ENCODE data around the gene NGFR.
"Not testable (repeated sequence)": the region's sequence is repeated elsewhere in the genome, so short reads cannot be mapped to it uniquely, and the experiment has no call there.

The NGFR gene

GRCh38 chr17:49548051-49548505, 53.0 kb downstream of the NGFR start:
- no peak for TF ChIP-seq CTCF (IDR thresholded peaks at IDR 0.05)
- H3K4me1 Mint-ChIP-seq, result peaks cover 61% of the 10 kb centered on the region
- H3K27me3 Mint-ChIP-seq (ENCODE audit: low read depth, poor library complexity), result peaks cover 16% of the 10 kb centered on the region
- peak overlapping the region; percentile 81 for H3K27ac Mint-ChIP-seq
- H3K36me3 Mint-ChIP-seq (ENCODE audit: low read depth), result no peaks in the 10 kb centered on the region
- H3K9me3 Mint-ChIP-seq, result peaks cover 7% of the 10 kb centered on the region
- no peak for DNase-seq
- H3K4me3 Mint-ChIP-seq, result peak overlapping the region; percentile 31

- Mint-ChIP-seq H3K4me1 (peaks cover 63% of the 10 kb centered on the region), H3K36me3 (ENCODE audit: low read depth) (no peaks in the 10 kb centered on the region), H3K4me3 (peak overlapping the region; percentile 31), H3K9me3 (peaks cover 2% of the 10 kb centered on the region), H3K27ac (peak overlapping the region; percentile 81), H3K27me3 (ENCODE audit: low read depth, poor library complexity) (peaks cover 10% of the 10 kb centered on the region)
- no peak for DNase-seq
- TF ChIP-seq CTCF (IDR thresholded peaks at IDR 0.05), result peak; percentile 28
Observed at GRCh38 chr17:49548506-49549310, 53.6 kb downstream of the NGFR start.

GRCh38 chr17:49549311-49549605, 54.2 kb downstream of the NGFR start:
- no peak for DNase-seq
- Mint-ChIP-seq H3K4me1 (peaks cover 65% of the 10 kb centered on the region), H3K36me3 (ENCODE audit: low read depth) (no peaks in the 10 kb centered on the region), H3K9me3 (no peaks in the 10 kb centered on the region), H3K4me3 (peak overlapping the region; percentile 31), H3K27me3 (ENCODE audit: low read depth, poor library complexity) (peaks cover 8% of the 10 kb centered on the region), H3K27ac (no peak overlapping the region)
- TF ChIP-seq CTCF (IDR thresholded peaks at IDR 0.05), result no peak

- peak overlapping the region; percentile 31 for H3K4me3 Mint-ChIP-seq
- no peak for DNase-seq
- H3K27ac Mint-ChIP-seq, result peak overlapping the region; percentile 19
- TF ChIP-seq CTCF (IDR thresholded peaks at IDR 0.05), result no peak
- peaks cover 9% of the 10 kb centered on the region for H3K27me3 Mint-ChIP-seq (ENCODE audit: low read depth, poor library complexity)
- no peaks in the 10 kb centered on the region for H3K9me3 Mint-ChIP-seq
- H3K4me1 Mint-ChIP-seq, result peaks cover 62% of the 10 kb centered on the region
- no peaks in the 10 kb centered on the region for H3K36me3 Mint-ChIP-seq (ENCODE audit: low read depth)
Observed at GRCh38 chr17:49549691-49550678, 54.9 kb downstream of the NGFR start.

- H3K27ac Mint-ChIP-seq; H3K4me3 Mint-ChIP-seq; H3K9me3 Mint-ChIP-seq; DNase-seq; H3K27me3 Mint-ChIP-seq (ENCODE audit: low read depth, poor library complexity); H3K36me3 Mint-ChIP-seq (ENCODE audit: low read depth): not testable (repeated sequence)
- peaks cover 60% of the 10 kb centered on the region for H3K4me1 Mint-ChIP-seq
Observed at GRCh38 chr17:49550764-49551163, 55.7 kb downstream of the NGFR start.

Measured in nephron progenitor cell (in vitro differentiated cells).